SK-N-SH treated with all-trans-retinoic acid at 6 μM for 48 hours (cell line): ENCODE measurements around the gene MT1M.

Experiments
- BACH2 ChIP-seq: fragments of 250-450 bp; sonication (Bioruptor Pico); IDR thresholded peaks from 2 replicates; pipeline ENCODE4 v1.9.0; 2021; ENCODE audit warnings: mild to moderate bottlenecking, borderline replicate concordance
- CSRNP3 ChIP-seq: fragments of 250-450 bp; sonication (Bioruptor Pico); IDR thresholded peaks from 2 replicates; pipeline ENCODE4 v1.5.1; 2021; ENCODE audit warnings: mild to moderate bottlenecking, moderate library complexity

- TF ChIP-seq BACH2 (CRISPR knock-in tag) (no peak), CSRNP3 (CRISPR knock-in tag) (no peak)
Measured at GRCh38 chr16:56606476-56607108, 25.9 kb upstream of the MT1M start.
